Measurements from ENCODE around the gene FBRS. TPM values are rescaled to one million over a fixed set of nuclear protein-coding genes. Genes with fewer than 3 reads are reported as not detected.

Gene FBRS
- total RNA-seq, 1 donor from 2014 or later, result 91.1 TPM

GRCh38 chr16:30619202-30619601 lies 39.0 kb upstream of the FBRS start:
- H3K27ac Mint-ChIP-seq, result no peak overlapping the region
- no peak overlapping the region for H3K4me3 Mint-ChIP-seq (ENCODE audit: low read depth)
- DNase-seq (ENCODE audit: low spot score, unreplicated experiment), result no peak
- TF ChIP-seq CTCF (IDR thresholded peaks at IDR 0.05; ENCODE audit: unreplicated experiment), result no peak
- peaks cover 19% of the 10 kb centered on the region for H3K4me1 Mint-ChIP-seq (ENCODE audit: low read depth)
- peaks cover 2% of the 10 kb centered on the region for H3K27me3 Mint-ChIP-seq
- peaks cover 3% of the 10 kb centered on the region for H3K9me3 Mint-ChIP-seq (ENCODE audit: low read depth)
- no peaks in the 10 kb centered on the region for H3K36me3 Mint-ChIP-seq (ENCODE audit: insufficient read depth)

- Mint-ChIP-seq H3K27ac (peak overlapping the region; percentile 44), H3K9me3 (ENCODE audit: low read depth) (peaks cover 3% of the 10 kb centered on the region), H3K36me3 (ENCODE audit: insufficient read depth) (no peaks in the 10 kb centered on the region), H3K4me3 (ENCODE audit: low read depth) (no peak overlapping the region), H3K4me1 (ENCODE audit: low read depth) (peaks cover 19% of the 10 kb centered on the region), H3K27me3 (peaks cover 2% of the 10 kb centered on the region)
- DNase-seq (ENCODE audit: low spot score, unreplicated experiment), result no peak
- no peak for TF ChIP-seq CTCF (IDR thresholded peaks at IDR 0.05; ENCODE audit: unreplicated experiment)
These were observed 38.6 kb upstream of the FBRS start for GRCh38 chr16:30619638-30620037.

GRCh38 chr16:30620169-30620568 lies 38.1 kb upstream of the FBRS start:
- Mint-ChIP-seq H3K9me3 (ENCODE audit: low read depth) (peaks cover 3% of the 10 kb centered on the region), H3K4me3 (ENCODE audit: low read depth) (no peak overlapping the region), H3K36me3 (ENCODE audit: insufficient read depth) (no peaks in the 10 kb centered on the region), H3K4me1 (ENCODE audit: low read depth) (peaks cover 19% of the 10 kb centered on the region), H3K27me3 (peaks cover 2% of the 10 kb centered on the region), H3K27ac (no peak overlapping the region)
- DNase-seq (ENCODE audit: low spot score, unreplicated experiment), result no peak
- TF ChIP-seq CTCF (IDR thresholded peaks at IDR 0.05; ENCODE audit: unreplicated experiment), result no peak

GRCh38 chr16:30621765-30622164 lies 36.5 kb upstream of the FBRS start:
- Mint-ChIP-seq H3K4me3 (ENCODE audit: low read depth) (no peak overlapping the region), H3K36me3 (ENCODE audit: insufficient read depth) (no peaks in the 10 kb centered on the region), H3K4me1 (ENCODE audit: low read depth) (peaks cover 19% of the 10 kb centered on the region), H3K27me3 (peaks cover 2% of the 10 kb centered on the region), H3K9me3 (ENCODE audit: low read depth) (peaks cover 3% of the 10 kb centered on the region), H3K27ac (no peak overlapping the region)
- no peak for TF ChIP-seq CTCF (IDR thresholded peaks at IDR 0.05; ENCODE audit: unreplicated experiment)
- DNase-seq (ENCODE audit: low spot score, unreplicated experiment), result no peak

- Mint-ChIP-seq H3K9me3 (ENCODE audit: low read depth) (peaks cover 3% of the 10 kb centered on the region), H3K27me3 (peaks cover 2% of the 10 kb centered on the region), H3K4me1 (ENCODE audit: low read depth) (peaks cover 19% of the 10 kb centered on the region), H3K4me3 (ENCODE audit: low read depth) (no peak overlapping the region), H3K27ac (no peak overlapping the region), H3K36me3 (ENCODE audit: insufficient read depth) (no peaks in the 10 kb centered on the region)
- no peak for TF ChIP-seq CTCF (IDR thresholded peaks at IDR 0.05; ENCODE audit: unreplicated experiment)
- DNase-seq (ENCODE audit: low spot score, unreplicated experiment), result no peak
These were observed 35.7 kb upstream of the FBRS start for GRCh38 chr16:30622455-30623032.

Measured in progenitor cell of endocrine pancreas (in vitro differentiated cells).